H9 (cell line): ENCODE measurements around the gene TNFAIP2. TPM values are rescaled to one million over a fixed set of nuclear protein-coding genes. Genes with fewer than 3 reads are reported as not detected.

Source experiments
- DNase-seq: peaks from one replicate; pipeline ENCODE4 v3.0.0-alpha.2; 2017
- H2AFZ ChIP-seq: one replicate; pipeline ENCODE4 v1.6.1; 2013; ENCODE audit warnings: mild to moderate bottlenecking, low read length, control low read depth, moderate library complexity
- H2AK5ac ChIP-seq: 2 replicates; pipeline ENCODE4 v1.6.1; 2013; ENCODE audit warnings: low read length, control low read depth, mixed read lengths; ENCODE audit not compliant: insufficient read length
- H2BK120ac ChIP-seq: one replicate; pipeline ENCODE4 v1.6.1; 2013; ENCODE audit warnings: low read depth, mild to moderate bottlenecking, low read length, control low read depth, inconsistent platforms; ENCODE audit not compliant: poor library complexity, severe bottlenecking
- H2BK12ac ChIP-seq: 2 replicates; pipeline ENCODE4 v1.6.1; 2013; ENCODE audit warnings: low read length, control low read depth, mixed read lengths, low read depth; ENCODE audit not compliant: insufficient read length
- H2BK15ac ChIP-seq: 2 replicates; pipeline ENCODE4 v1.6.1; 2013; ENCODE audit warnings: low read depth, low read length, control low read depth
- H2BK20ac ChIP-seq: one replicate; pipeline ENCODE4 v1.6.1; 2013; ENCODE audit warnings: low read depth, mild to moderate bottlenecking, low read length, control low read depth, inconsistent platforms; ENCODE audit not compliant: poor library complexity, severe bottlenecking
- H2BK5ac ChIP-seq: 2 replicates; pipeline ENCODE4 v1.6.1; 2013; ENCODE audit warnings: low read length, control low read depth, mixed read lengths; ENCODE audit not compliant: insufficient read length
- H3K14ac ChIP-seq: 2 replicates; pipeline ENCODE4 v1.6.1; 2013; ENCODE audit warnings: low read length, control low read depth; ENCODE audit not compliant: insufficient read depth
- H3K18ac ChIP-seq: 2 replicates; pipeline ENCODE4 v1.6.1; 2013; ENCODE audit warnings: low read depth, mild to moderate bottlenecking, mixed read lengths, low read length, control low read depth; ENCODE audit not compliant: insufficient read length
- H3K23ac ChIP-seq: 2 replicates; pipeline ENCODE4 v1.6.1; 2013; ENCODE audit warnings: low read length, control low read depth, mixed read lengths, low read depth; ENCODE audit not compliant: insufficient read length
- H3K23me2 ChIP-seq: 2 replicates; pipeline ENCODE4 v1.6.1; 2013; ENCODE audit warnings: low read depth, mild to moderate bottlenecking, mixed read lengths, low read length, control low read depth; ENCODE audit not compliant: insufficient read length, poor library complexity, severe bottlenecking
- H3K27ac ChIP-seq: 2 replicates; pipeline ENCODE4 v1.5.1; 2013; ENCODE audit warnings: low read length, control low read depth, mixed read lengths, low read depth; ENCODE audit not compliant: insufficient read length
- H3K27me3 ChIP-seq: 2 replicates; pipeline ENCODE4 v1.6.1; 2013; ENCODE audit warnings: low read length, control low read depth, inconsistent platforms; ENCODE audit not compliant: insufficient read depth
- H3K4ac ChIP-seq: 2 replicates; pipeline ENCODE4 v1.6.1; 2013; ENCODE audit warnings: low read depth, mild to moderate bottlenecking, control low read depth, inconsistent platforms, low read length, moderate library complexity
- H3K4me1 ChIP-seq: 2 replicates; pipeline ENCODE4 v1.6.1; 2013; ENCODE audit warnings: low read length, control low read depth, inconsistent platforms; ENCODE audit not compliant: insufficient read depth
- H3K4me2 ChIP-seq: 2 replicates; pipeline ENCODE4 v1.6.1; 2013; ENCODE audit warnings: low read length, control low read depth, mixed read lengths; ENCODE audit not compliant: insufficient read length, insufficient read depth
- H3K56ac ChIP-seq: 2 replicates; pipeline ENCODE4 v1.6.1; 2013; ENCODE audit warnings: low read depth, mild to moderate bottlenecking, mixed read lengths, low read length, control low read depth; ENCODE audit not compliant: insufficient read length
- H3K79me1 ChIP-seq: 2 replicates; pipeline ENCODE4 v1.6.1; 2013; ENCODE audit warnings: low read depth, mild to moderate bottlenecking, moderate library complexity, low read length, control low read depth, inconsistent platforms; ENCODE audit not compliant: insufficient read depth, poor library complexity, severe bottlenecking
- H3K79me2 ChIP-seq: 2 replicates; pipeline ENCODE4 v1.6.1; 2013; ENCODE audit warnings: low read length, control low read depth, inconsistent platforms; ENCODE audit not compliant: insufficient read depth
- H3K9ac ChIP-seq: 2 replicates; pipeline ENCODE4 v1.6.1; 2013; ENCODE audit warnings: low read length, control low read depth, mixed read lengths; ENCODE audit not compliant: insufficient read length; ENCODE audit errors: extremely low read depth
- H3K9me3 ChIP-seq: one replicate; pipeline ENCODE4 v1.6.1; 2013; ENCODE audit warnings: low read depth, low read length, inconsistent platforms; ENCODE audit not compliant: control insufficient read depth
- H3T11ph ChIP-seq: one replicate; pipeline ENCODE4 v1.6.1; 2013; ENCODE audit warnings: mild to moderate bottlenecking, low read length, control low read depth, inconsistent platforms
- H4K20me1 ChIP-seq: one replicate; pipeline ENCODE4 v1.6.1; 2013; ENCODE audit not compliant: control insufficient read depth, insufficient read length, insufficient read depth
- H4K5ac ChIP-seq: 2 replicates; pipeline ENCODE4 v1.6.1; 2013; ENCODE audit warnings: low read depth, mild to moderate bottlenecking, mixed read lengths, low read length, control low read depth; ENCODE audit not compliant: insufficient read length
- H4K8ac ChIP-seq: replicated peaks from 2 replicates; pipeline ENCODE4 v1.6.1; 2013; ENCODE audit warnings: low read length, control low read depth, mixed read lengths, low read depth; ENCODE audit not compliant: insufficient read length
- H4K91ac ChIP-seq: 2 replicates; pipeline ENCODE4 v1.6.1; 2013; ENCODE audit warnings: low read depth, mild to moderate bottlenecking, moderate library complexity, mixed read lengths, low read length, control low read depth; ENCODE audit not compliant: insufficient read length
- H3K27ac Mint-ChIP-seq, 3 experiments: 2 replicates in 2 of 3; 3 replicates in 1 of 3; pipeline ENCODE4 v1.8.0; 2020 to 2021; ENCODE audit warnings: mixed read lengths in 3 of 3, mild to moderate bottlenecking in 1 of 3, moderate library complexity in 1 of 3
- H3K27me3 Mint-ChIP-seq: 2 replicates; pipeline ENCODE4 v1.8.0; 2021; ENCODE audit warnings: low read depth, mild to moderate bottlenecking, moderate library complexity, mixed read lengths
- H3K36me3 Mint-ChIP-seq, 3 experiments: 2 replicates in 2 of 3; 3 replicates in 1 of 3; pipeline ENCODE4 v1.8.0; 2020 to 2021; ENCODE audit warnings: low read depth in 3 of 3, mixed read lengths in 3 of 3; ENCODE audit not compliant: insufficient read depth in 1 of 3
- H3K4me1 Mint-ChIP-seq, 2 experiments: 2 replicates each; pipeline ENCODE4 v1.8.0; 2020; ENCODE audit warnings: mixed read lengths in 2 of 2
- H3K4me3 Mint-ChIP-seq, 2 experiments: 2 replicates in 1 of 2; 3 replicates in 1 of 2; pipeline ENCODE4 v1.8.0; 2020 to 2021; ENCODE audit warnings: mild to moderate bottlenecking in 2 of 2, mixed read lengths in 2 of 2, moderate library complexity in 1 of 2
- H3K9me3 Mint-ChIP-seq, 2 experiments: 2 replicates in 1 of 2; 3 replicates in 1 of 2; pipeline ENCODE4 v1.8.0; 2020; ENCODE audit warnings: mild to moderate bottlenecking in 2 of 2, mixed read lengths in 2 of 2, moderate library complexity in 1 of 2
- WGBS: extraction: QIAGEN DNeasy Blood & Tissue Kit; methylation state at CpG from one replicate; pipeline ENCODE4 v1.1.7; 2013; ENCODE audit warnings: missing lambda C conversion rate, low lambda C conversion rate, mixed read lengths; ENCODE audit not compliant: insufficient read length; ENCODE audit errors: extremely low coverage; 5-methylcytosine and 5-hydroxymethylcytosine counted together
- total RNA-seq: library from RNA; stranded (reverse); gene quantifications from 2 replicates; pipeline ENCODE4 v1.2.1, GENCODE V29; 2021
- TF ChIP-seq, protein P1 (sequence below): fragments of 200-600 bp; sonication (generic); conservative IDR thresholded peaks from 3 replicates; pipeline ENCODE4 v1.8.0; 2021; ENCODE audit warnings: antibody characterized with exemption, mild to moderate bottlenecking

TNFAIP2 gene
- total RNA-seq, 1 experiment from 2014 or later, result 29.3 TPM

DNA sequence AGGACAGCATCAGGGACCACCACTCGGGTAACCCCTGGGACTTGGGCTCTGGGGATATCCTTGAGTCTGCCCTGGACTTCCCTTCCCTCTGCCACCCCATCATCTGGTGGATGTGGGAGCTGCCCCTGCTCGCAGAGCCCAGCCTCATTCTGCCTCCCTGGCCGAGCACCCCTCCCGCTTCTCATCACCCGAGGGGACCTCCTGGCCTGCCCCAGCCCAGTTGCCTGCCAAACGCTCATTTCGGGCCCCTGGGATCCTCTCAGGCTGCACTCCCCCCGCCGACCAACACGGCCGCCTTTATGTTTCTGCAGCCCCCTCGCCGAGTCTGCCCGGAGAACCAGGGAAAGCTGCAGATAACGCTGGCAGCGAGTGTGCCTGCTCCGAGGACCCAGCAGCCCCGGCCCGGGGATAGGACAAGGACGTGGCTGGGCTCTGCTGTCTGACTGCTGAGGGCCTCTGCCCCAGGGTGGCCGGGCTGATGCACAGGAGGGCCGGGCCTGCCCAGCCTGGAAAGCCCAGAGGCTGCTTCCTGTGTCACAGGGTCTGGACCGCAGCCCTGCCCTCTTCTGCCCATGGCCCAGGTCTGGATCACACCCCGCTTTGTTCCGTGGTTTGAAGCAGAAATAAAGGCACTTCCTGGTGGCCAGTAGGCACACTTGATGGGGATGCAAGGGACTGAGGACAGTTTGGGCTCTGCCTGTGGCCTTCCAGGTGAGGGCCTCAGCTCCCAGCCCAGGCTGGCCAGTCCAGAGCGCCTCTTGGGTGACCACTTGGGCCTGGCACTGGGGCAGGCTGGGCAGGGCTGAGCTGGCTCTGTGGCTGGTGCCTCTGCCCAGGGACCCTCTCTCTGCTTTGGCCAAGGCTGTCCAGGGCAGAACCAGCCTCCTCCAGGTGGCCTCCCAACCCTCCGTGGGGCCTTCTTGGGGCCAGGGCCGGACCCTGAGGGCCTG is 33.6 kb upstream of the TNFAIP2 start:
- Histone ChIP-seq H3K4me1 (no peaks in the 10 kb centered on the region), H4K5ac (no peak overlapping the region), H3K18ac (no peak overlapping the region), H3K23ac (no peak overlapping the region), H2AK5ac (no peak overlapping the region), H4K20me1 (no peaks in the 10 kb centered on the region), H3K4ac (no peak overlapping the region), H2BK5ac (no peak overlapping the region), H4K8ac (no peak overlapping the region), H3K14ac (no peak overlapping the region; the same call in 1 of the 2 replicates), H3K23me2 (peaks cover 4% of the 10 kb centered on the region), H3K79me2 (no peaks in the 10 kb centered on the region), H3K9me3 (no peaks in the 10 kb centered on the region), H3K4me2 (no peak overlapping the region), H4K91ac (no peak overlapping the region), H2AFZ (no peak overlapping the region), H2BK120ac (no peak overlapping the region), H3K56ac (no peak overlapping the region), H2BK20ac (no peak overlapping the region), H2BK15ac (no peak overlapping the region), H3K9ac (no peak overlapping the region), H3K27ac (no peak overlapping the region), H3K27me3 (no peaks in the 10 kb centered on the region; the same call in 1 of the 2 replicates), H2BK12ac (no peak overlapping the region), H3K79me1 (no peaks in the 10 kb centered on the region), H3T11ph (no peak overlapping the region)
- Mint-ChIP-seq H3K4me3 (no peak overlapping the region), H3K9me3 (no peaks in the 10 kb centered on the region), H3K4me1 (peaks cover 5 to 17% of the 10 kb centered on the region in 2 experiments), H3K27ac (peak overlapping the region in 1 of 3 experiments; percentile 52; a peak in 2 of 7 replicates), H3K36me3 (no peaks in the 10 kb centered on the region), H3K27me3 (peaks cover 11% of the 10 kb centered on the region)
- DNase-seq, result no peak
- TF ChIP-seq, protein P1, sequence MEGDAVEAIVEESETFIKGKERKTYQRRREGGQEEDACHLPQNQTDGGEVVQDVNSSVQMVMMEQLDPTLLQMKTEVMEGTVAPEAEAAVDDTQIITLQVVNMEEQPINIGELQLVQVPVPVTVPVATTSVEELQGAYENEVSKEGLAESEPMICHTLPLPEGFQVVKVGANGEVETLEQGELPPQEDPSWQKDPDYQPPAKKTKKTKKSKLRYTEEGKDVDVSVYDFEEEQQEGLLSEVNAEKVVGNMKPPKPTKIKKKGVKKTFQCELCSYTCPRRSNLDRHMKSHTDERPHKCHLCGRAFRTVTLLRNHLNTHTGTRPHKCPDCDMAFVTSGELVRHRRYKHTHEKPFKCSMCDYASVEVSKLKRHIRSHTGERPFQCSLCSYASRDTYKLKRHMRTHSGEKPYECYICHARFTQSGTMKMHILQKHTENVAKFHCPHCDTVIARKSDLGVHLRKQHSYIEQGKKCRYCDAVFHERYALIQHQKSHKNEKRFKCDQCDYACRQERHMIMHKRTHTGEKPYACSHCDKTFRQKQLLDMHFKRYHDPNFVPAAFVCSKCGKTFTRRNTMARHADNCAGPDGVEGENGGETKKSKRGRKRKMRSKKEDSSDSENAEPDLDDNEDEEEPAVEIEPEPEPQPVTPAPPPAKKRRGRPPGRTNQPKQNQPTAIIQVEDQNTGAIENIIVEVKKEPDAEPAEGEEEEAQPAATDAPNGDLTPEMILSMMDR, result no peak
- no CpG with 5 or more reads among the region's 28 CpGs for WGBS
